Glutamatergic neuron (in vitro differentiated cells): Measurements from ENCODE around the gene MANF. TPM values are rescaled to one million over a fixed set of nuclear protein-coding genes. Genes with fewer than 3 reads are reported as not detected.
A peak's percentile ranks its signal among the peaks of the same experiment; 100 is the strongest.

Source experiments
- DNase-seq: peaks from one replicate; pipeline ENCODE4 v3.0.0; 2022
- H3K27ac Mint-ChIP-seq: one replicate; pipeline ENCODE4 v1.8.0; 2020; ENCODE audit warnings: mild to moderate bottlenecking, mixed read lengths, inconsistent platforms; ENCODE audit not compliant: unreplicated experiment
- H3K27me3 Mint-ChIP-seq: one replicate; pipeline ENCODE4 v1.8.0; 2020; ENCODE audit warnings: mild to moderate bottlenecking, moderate library complexity, mixed read lengths, inconsistent platforms; ENCODE audit not compliant: unreplicated experiment
- H3K36me3 Mint-ChIP-seq: one replicate; pipeline ENCODE4 v1.8.0; 2020; ENCODE audit warnings: mild to moderate bottlenecking, mixed read lengths, inconsistent platforms; ENCODE audit not compliant: unreplicated experiment
- H3K4me1 Mint-ChIP-seq: one replicate; pipeline ENCODE4 v1.8.0; 2020; ENCODE audit warnings: mild to moderate bottlenecking, low read depth, mixed read lengths, inconsistent platforms; ENCODE audit not compliant: unreplicated experiment
- H3K4me3 Mint-ChIP-seq: one replicate; pipeline ENCODE4 v1.8.0; 2020; ENCODE audit warnings: mild to moderate bottlenecking, mixed read lengths, inconsistent platforms; ENCODE audit not compliant: unreplicated experiment
- H3K9me3 Mint-ChIP-seq: one replicate; pipeline ENCODE4 v1.8.0; 2020; ENCODE audit warnings: mild to moderate bottlenecking, moderate library complexity, mixed read lengths, inconsistent platforms; ENCODE audit not compliant: unreplicated experiment
- long read RNA-seq: library from polyadenylated mRNA; unstranded; transcript quantifications from one replicate; pipeline ENCODE4 v2.0.0, GENCODE V29; 2020; ENCODE audit not compliant: unreplicated experiment
- total RNA-seq: library from RNA; stranded (reverse); fragmentation: NEBNext Ultra II Directional; extraction: Animal tissue kit (Norgen Biotek cat#: 25700); gene quantifications from one replicate; pipeline ENCODE4 v1.2.1, GENCODE V29; 2021; ENCODE audit not compliant: unreplicated experiment
- TF ChIP-seq, protein P1 (sequence below): fragments of 200-600 bp; sonication (generic); IDR thresholded peaks from one replicate; pipeline ENCODE4 v1.5.0; 2021; ENCODE audit not compliant: partially characterized antibody, unreplicated experiment

The MANF gene
- 104 TPM for total RNA-seq
- long read RNA-seq, partial matches to known transcripts = 0 of 2 reads
- long read RNA-seq, other reads (novel, unspliced or antisense) = 0 of 2 reads

GRCh38 chr3:51384726-51385473, at the start of gene MANF:
TSS of gene MANF (plus strand) at chr3:51385291. CDS start at chr3:51385343, 52 bp downstream.
- Mint-ChIP-seq H3K27ac (peak within 1 kb of the TSS; percentile 99), H3K36me3 (no peaks in the 10 kb centered on the region), H3K9me3 (peaks cover 7% of the 10 kb centered on the region), H3K4me1 (peaks cover 30% of the 10 kb centered on the region), H3K27me3 (peaks cover 11% of the 10 kb centered on the region), H3K4me3 (peak within 1 kb of the TSS; percentile 98)
- DNase-seq = peak; percentile 97
- TF ChIP-seq, protein P1, sequence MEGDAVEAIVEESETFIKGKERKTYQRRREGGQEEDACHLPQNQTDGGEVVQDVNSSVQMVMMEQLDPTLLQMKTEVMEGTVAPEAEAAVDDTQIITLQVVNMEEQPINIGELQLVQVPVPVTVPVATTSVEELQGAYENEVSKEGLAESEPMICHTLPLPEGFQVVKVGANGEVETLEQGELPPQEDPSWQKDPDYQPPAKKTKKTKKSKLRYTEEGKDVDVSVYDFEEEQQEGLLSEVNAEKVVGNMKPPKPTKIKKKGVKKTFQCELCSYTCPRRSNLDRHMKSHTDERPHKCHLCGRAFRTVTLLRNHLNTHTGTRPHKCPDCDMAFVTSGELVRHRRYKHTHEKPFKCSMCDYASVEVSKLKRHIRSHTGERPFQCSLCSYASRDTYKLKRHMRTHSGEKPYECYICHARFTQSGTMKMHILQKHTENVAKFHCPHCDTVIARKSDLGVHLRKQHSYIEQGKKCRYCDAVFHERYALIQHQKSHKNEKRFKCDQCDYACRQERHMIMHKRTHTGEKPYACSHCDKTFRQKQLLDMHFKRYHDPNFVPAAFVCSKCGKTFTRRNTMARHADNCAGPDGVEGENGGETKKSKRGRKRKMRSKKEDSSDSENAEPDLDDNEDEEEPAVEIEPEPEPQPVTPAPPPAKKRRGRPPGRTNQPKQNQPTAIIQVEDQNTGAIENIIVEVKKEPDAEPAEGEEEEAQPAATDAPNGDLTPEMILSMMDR = no peak

DNA sequence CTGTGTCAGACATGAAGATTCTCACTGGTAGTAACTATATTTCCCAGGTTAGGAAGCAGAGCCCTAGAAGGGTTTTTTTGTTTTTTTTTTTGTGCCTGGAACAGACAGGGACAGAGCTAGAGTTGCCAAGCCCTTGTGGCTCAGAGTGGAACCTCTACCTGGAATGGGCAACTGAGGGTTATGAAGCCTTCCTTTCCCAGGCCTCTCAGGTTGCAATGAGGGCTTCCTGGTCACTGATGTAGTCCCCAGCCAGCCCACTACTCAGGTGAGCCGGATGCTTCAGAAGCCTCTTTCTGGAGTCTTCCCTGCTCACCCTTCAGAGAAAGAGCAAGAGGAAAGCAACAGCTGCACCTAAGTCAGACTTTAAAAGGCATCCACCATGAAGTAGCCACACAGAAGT, 48.8 kb upstream of the MANF start:
- TF ChIP-seq, protein P1 = no peak
- no peak for DNase-seq
- Mint-ChIP-seq H3K9me3 (peaks cover 3% of the 10 kb centered on the region), H3K4me1 (no peaks in the 10 kb centered on the region), H3K27ac (no peak overlapping the region), H3K27me3 (peaks cover 4% of the 10 kb centered on the region), H3K36me3 (peaks cover 10% of the 10 kb centered on the region), H3K4me3 (no peak overlapping the region)

- no peak for DNase-seq
- H3K27me3 Mint-ChIP-seq = peaks cover 4% of the 10 kb centered on the region
- H3K4me1 Mint-ChIP-seq = no peaks in the 10 kb centered on the region
- H3K36me3 Mint-ChIP-seq = peaks cover 10% of the 10 kb centered on the region
- no peak overlapping the region for H3K27ac Mint-ChIP-seq
- H3K4me3 Mint-ChIP-seq = no peak overlapping the region
- TF ChIP-seq, protein P1 = no peak
- peaks cover 3% of the 10 kb centered on the region for H3K9me3 Mint-ChIP-seq
These were observed 47.4 kb upstream of the MANF start for GRCh38 chr3:51337666-51338065.

GRCh38 chr3:51338632-51339031, 46.5 kb upstream of the MANF start:
- Mint-ChIP-seq H3K4me3 (no peak overlapping the region), H3K4me1 (no peaks in the 10 kb centered on the region), H3K27me3 (peaks cover 4% of the 10 kb centered on the region), H3K9me3 (peaks cover 3% of the 10 kb centered on the region), H3K36me3 (peaks cover 6% of the 10 kb centered on the region), H3K27ac (no peak overlapping the region)
- DNase-seq = no peak
- TF ChIP-seq, protein P1 = no peak

DNA sequence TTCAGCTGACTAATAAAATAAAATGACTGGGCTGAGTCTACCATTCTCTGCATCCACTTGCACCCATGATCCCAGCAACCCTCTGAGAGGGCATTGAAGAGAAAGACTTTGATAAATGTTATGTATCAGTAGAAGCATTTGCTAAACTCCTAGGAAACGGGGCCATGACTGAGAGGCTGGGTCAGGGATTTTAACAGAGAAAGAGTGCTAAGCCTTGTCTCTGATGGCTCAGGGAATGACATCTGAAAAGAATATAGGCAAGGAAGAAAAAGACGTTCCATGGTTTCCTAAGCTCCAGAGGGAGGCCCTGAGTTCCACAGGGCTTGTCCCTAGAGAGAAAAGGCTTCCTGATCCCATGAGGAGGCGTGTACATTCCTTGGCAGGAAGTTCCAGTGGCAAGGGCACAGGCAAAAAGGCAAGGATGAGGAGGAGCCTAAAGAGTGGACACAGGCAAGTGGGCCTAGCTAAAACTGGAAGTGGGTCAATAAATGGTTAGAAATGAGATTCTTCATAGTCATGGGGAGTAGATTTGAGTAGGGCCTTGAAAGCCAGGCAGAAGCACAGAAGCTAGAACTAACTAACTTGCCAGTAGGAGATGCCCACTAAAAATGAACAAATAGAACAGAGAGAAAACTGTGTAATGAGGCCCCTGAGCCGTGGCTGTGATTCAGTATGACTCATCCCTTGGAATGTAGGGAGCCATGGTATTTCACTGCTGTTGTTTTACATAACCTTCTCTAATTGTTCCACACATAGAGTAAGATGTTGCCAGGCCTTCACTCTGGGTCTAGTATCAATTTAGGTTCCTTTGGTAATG, 44.9 kb upstream of the MANF start:
- Mint-ChIP-seq H3K4me3 (no peak overlapping the region), H3K36me3 (peaks cover 12% of the 10 kb centered on the region), H3K27me3 (peaks cover 2% of the 10 kb centered on the region), H3K27ac (no peak overlapping the region), H3K9me3 (peaks cover 3% of the 10 kb centered on the region), H3K4me1 (no peaks in the 10 kb centered on the region)
- TF ChIP-seq, protein P1 = no peak
- no peak for DNase-seq
